Measurements from ENCODE around the gene KAZN. TPM values are rescaled to one million over a fixed set of nuclear protein-coding genes. Genes with fewer than 3 reads are reported as not detected.

Gene KAZN
- total RNA-seq, 4 donors from 2014 or later, result 0.77 to 12.3 (median 4.9) TPM

DNA sequence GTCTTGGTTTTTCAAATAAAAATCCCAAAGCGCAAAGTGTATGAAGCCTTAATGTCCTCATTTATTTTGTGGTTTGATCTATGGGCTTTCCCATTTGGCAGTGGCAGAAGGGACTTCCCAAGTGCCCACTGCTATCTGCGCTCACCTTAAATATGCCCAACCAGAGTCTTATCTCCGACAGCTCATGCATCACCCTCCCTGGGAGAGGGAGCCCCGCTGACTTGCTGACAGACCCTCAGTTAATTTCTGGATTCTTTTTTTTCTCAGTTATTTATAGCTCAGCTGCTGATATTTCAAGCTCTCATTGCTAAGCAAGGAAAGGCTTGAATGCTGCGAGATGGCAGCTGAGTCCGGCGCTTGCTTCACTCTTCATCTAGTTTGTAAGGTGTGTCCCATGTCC is 19.3 kb downstream of the KAZN start:
- intact Hi-C loops (cut with DNase I; ENCODE audit: low total_unique reads), result no loop called here
- no peaks in the 10 kb centered on the region for H3K27me3 ChIP-seq
- no peaks in the 10 kb centered on the region for H3K36me3 ChIP-seq
- no peaks in the 10 kb centered on the region for H3K4me1 ChIP-seq
- no peak overlapping the region for H3K27ac ChIP-seq
- DNase-seq, result no peak
- no peak overlapping the region for H3K4me3 ChIP-seq
- H3K9me3 ChIP-seq, result no peaks in the 10 kb centered on the region
- TF ChIP-seq POLR2A (IDR thresholded peaks at IDR 0.05), result no peak
- TF ChIP-seq, protein P1, sequence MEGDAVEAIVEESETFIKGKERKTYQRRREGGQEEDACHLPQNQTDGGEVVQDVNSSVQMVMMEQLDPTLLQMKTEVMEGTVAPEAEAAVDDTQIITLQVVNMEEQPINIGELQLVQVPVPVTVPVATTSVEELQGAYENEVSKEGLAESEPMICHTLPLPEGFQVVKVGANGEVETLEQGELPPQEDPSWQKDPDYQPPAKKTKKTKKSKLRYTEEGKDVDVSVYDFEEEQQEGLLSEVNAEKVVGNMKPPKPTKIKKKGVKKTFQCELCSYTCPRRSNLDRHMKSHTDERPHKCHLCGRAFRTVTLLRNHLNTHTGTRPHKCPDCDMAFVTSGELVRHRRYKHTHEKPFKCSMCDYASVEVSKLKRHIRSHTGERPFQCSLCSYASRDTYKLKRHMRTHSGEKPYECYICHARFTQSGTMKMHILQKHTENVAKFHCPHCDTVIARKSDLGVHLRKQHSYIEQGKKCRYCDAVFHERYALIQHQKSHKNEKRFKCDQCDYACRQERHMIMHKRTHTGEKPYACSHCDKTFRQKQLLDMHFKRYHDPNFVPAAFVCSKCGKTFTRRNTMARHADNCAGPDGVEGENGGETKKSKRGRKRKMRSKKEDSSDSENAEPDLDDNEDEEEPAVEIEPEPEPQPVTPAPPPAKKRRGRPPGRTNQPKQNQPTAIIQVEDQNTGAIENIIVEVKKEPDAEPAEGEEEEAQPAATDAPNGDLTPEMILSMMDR (IDR thresholded peaks at IDR 0.05), result no peak

DNA sequence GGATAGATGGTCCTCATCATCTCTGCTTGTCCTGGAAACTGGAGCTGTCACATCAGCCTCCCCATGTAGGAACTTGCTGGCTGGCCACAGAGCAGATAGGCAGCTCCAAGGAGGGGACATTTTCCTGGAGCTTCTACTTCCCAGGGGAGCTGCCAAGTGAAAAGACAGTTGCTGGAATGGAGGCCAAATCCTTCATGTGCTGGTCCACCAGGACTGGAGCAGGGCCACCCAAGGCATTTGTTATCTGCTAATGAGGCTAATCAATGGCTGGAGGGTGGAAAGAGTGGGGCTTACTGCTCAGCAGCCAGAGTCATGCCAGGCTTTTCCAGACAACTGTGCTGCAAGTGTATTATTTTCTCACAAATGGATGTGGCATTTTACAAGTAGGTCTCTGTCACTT is 22.5 kb downstream of the KAZN start:
- Histone ChIP-seq H3K27ac (no peak overlapping the region), H3K9me3 (no peaks in the 10 kb centered on the region), H3K36me3 (no peaks in the 10 kb centered on the region), H3K4me1 (no peaks in the 10 kb centered on the region), H3K27me3 (no peaks in the 10 kb centered on the region), H3K4me3 (no peak overlapping the region)
- DNase-seq, result no peak
- TF ChIP-seq POLR2A (IDR thresholded peaks at IDR 0.05), result no peak
- TF ChIP-seq, protein P1 (IDR thresholded peaks at IDR 0.05), result no peak
- intact Hi-C loops (cut with DNase I; ENCODE audit: low total_unique reads), result no loop called here

DNA sequence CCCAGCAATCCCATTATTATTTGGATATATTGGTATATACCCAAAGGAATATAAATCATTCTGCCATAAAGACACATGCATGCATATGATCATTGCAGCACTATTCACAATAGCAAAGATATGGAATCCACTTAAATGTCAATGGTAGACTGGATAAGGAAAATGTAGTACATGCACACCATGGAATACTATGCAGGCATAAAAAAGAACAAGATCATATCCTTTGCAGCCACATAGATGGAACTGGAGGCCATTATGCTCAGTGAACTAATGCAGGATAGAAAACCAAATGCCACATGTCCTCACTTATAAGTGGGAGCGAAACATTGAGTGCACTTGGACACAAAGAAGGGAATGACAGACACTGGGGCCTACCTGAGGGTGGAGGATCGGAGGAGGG is 24.6 kb downstream of the KAZN start:
- Histone ChIP-seq H3K4me3 (no peak overlapping the region), H3K4me1 (no peaks in the 10 kb centered on the region), H3K36me3 (no peaks in the 10 kb centered on the region), H3K27me3 (no peaks in the 10 kb centered on the region), H3K27ac (no peak overlapping the region), H3K9me3 (no peaks in the 10 kb centered on the region)
- TF ChIP-seq, protein P1 (IDR thresholded peaks at IDR 0.05), result no peak
- TF ChIP-seq POLR2A (IDR thresholded peaks at IDR 0.05), result no peak
- intact Hi-C loops (cut with DNase I; ENCODE audit: low total_unique reads), result no loop called here
- no peak for DNase-seq

DNA sequence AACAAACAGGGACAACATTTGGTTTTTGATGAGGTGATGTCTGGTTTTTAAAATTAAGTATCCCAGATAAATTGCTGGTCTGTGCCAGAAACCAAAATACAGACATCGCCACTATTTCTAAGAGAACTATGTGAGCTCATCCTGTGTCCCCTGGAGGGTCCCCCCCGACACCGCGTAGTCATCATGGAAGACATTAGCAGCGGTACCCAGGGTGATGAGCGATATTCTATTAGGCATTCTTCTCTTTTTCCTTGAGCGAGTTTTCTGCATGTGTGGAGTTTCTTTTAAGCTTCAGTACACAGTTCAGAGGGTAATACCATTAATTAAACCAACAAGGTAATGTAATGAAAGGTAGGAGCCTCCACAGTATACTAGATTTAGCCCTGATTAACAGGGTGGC is 26.5 kb downstream of the KAZN start:
- Histone ChIP-seq H3K4me1 (no peaks in the 10 kb centered on the region), H3K36me3 (no peaks in the 10 kb centered on the region), H3K4me3 (no peak overlapping the region), H3K27me3 (no peaks in the 10 kb centered on the region), H3K27ac (no peak overlapping the region), H3K9me3 (no peaks in the 10 kb centered on the region)
- TF ChIP-seq POLR2A (IDR thresholded peaks at IDR 0.05), result no peak
- TF ChIP-seq, protein P1 (IDR thresholded peaks at IDR 0.05), result no peak
- no peak for DNase-seq
- intact Hi-C loops (cut with DNase I; ENCODE audit: low total_unique reads), result no loop called here

DNA sequence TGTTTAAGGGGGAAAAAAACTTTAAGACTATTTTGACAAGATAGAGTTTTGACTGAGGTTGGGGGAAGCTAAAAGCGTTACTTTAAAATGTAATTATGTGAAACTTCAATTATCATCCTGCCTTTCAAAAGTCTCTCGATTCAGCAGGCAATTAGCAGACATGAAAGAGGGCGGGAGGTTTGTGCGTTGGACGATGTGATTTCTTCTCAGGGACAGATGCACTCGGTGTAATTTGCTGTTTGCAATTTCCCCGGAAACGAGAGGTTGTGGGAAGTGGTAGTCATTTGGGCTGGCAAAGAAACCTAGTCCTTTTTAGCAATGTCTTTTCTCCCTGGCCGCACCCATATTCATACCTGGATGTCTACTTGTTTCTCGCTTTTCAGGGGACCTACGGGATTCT is 27.1 kb downstream of the KAZN start:
- H3K27ac ChIP-seq, result no peak overlapping the region
- H3K36me3 ChIP-seq, result no peaks in the 10 kb centered on the region
- H3K9me3 ChIP-seq, result no peaks in the 10 kb centered on the region
- DNase-seq, result no peak
- TF ChIP-seq, protein P1 (IDR thresholded peaks at IDR 0.05), result no peak
- no peak for TF ChIP-seq POLR2A (IDR thresholded peaks at IDR 0.05)
- no peak overlapping the region for H3K4me3 ChIP-seq
- intact Hi-C loops (cut with DNase I; ENCODE audit: low total_unique reads), result no loop called here
- no peaks in the 10 kb centered on the region for H3K27me3 ChIP-seq
- H3K4me1 ChIP-seq, result no peaks in the 10 kb centered on the region
